Measurements from ENCODE around the gene ZBTB24.

ZBTB24 gene

GRCh38 chr6:109484122-109484521 is 1.1 kb upstream of the ZBTB24 start:
- H3K4me2 ChIP-seq (ENCODE audit: insufficient read depth, low read length), result peak overlapping the region; percentile 79
- ATAC-seq (ENCODE audit: insufficient read depth, low read depth) (no peak), DNase-seq (no peak)
- no peak overlapping the region for H3K9ac ChIP-seq (ENCODE audit: low read depth, low read length)
- H3K36me3 ChIP-seq (ENCODE audit: insufficient read depth, low read length), result peaks cover 26% of the 10 kb centered on the region
- H3K27ac ChIP-seq (ENCODE audit: low read length), result no peak overlapping the region
- peaks cover 43% of the 10 kb centered on the region for H3K4me1 ChIP-seq (ENCODE audit: insufficient read depth, low read length)
- H4K20me1 ChIP-seq (ENCODE audit: insufficient read depth, low read length), result peaks cover 15% of the 10 kb centered on the region; the same call in 1 of the 2 replicates
- H2AFZ ChIP-seq (ENCODE audit: low read depth, low read length), result peak overlapping the region; percentile 66; the same call in 1 of the 2 replicates
- peaks cover 36% of the 10 kb centered on the region for H3K79me2 ChIP-seq (ENCODE audit: insufficient read depth, low read length)
- TF ChIP-seq EZH2 (IDR thresholded peaks at IDR 0.05; ENCODE audit: borderline replicate concordance, low read depth, low read length, severe bottlenecking), result no peak
- TF ChIP-seq CTCF (IDR thresholded peaks at IDR 0.05; ENCODE audit: borderline replicate concordance, extremely low read depth, low read length, poor library complexity, severe bottlenecking), result no peak
- no peaks in the 10 kb centered on the region for H3K9me3 ChIP-seq (ENCODE audit: insufficient read depth, low read length, severe bottlenecking)
- no peaks in the 10 kb centered on the region for H3K27me3 ChIP-seq (ENCODE audit: insufficient read depth, low read length, poor library complexity)
- H3K4me3 ChIP-seq (ENCODE audit: low read depth in 1 of 2, low read length in 2 of 2), result peak overlapping the region in 1 of 2 experiments; percentile 62; a peak in 2 of 4 replicates

- H3K4me1 ChIP-seq (ENCODE audit: insufficient read depth, low read length), result peaks cover 47% of the 10 kb centered on the region
- no peak for ATAC-seq (ENCODE audit: insufficient read depth, low read depth)
- DNase-seq, result no peak
- peak overlapping the region in 1 of 2 experiments; percentile 62; a peak in 3 of 4 replicates for H3K4me3 ChIP-seq (ENCODE audit: low read depth in 1 of 2, low read length in 2 of 2)
- H4K20me1 ChIP-seq (ENCODE audit: insufficient read depth, low read length), result peaks cover 16% of the 10 kb centered on the region; the same call in 1 of the 2 replicates
- H3K9ac ChIP-seq (ENCODE audit: low read depth, low read length), result peak overlapping the region; percentile 31; the same call in 1 of the 2 replicates
- no peak overlapping the region for H3K27ac ChIP-seq (ENCODE audit: low read length)
- peaks cover 29% of the 10 kb centered on the region for H3K36me3 ChIP-seq (ENCODE audit: insufficient read depth, low read length)
- peaks cover 41% of the 10 kb centered on the region for H3K79me2 ChIP-seq (ENCODE audit: insufficient read depth, low read length)
- H3K9me3 ChIP-seq (ENCODE audit: insufficient read depth, low read length, severe bottlenecking), result no peaks in the 10 kb centered on the region
- peak overlapping the region; percentile 66 for H2AFZ ChIP-seq (ENCODE audit: low read depth, low read length)
- H3K27me3 ChIP-seq (ENCODE audit: insufficient read depth, low read length, poor library complexity), result no peaks in the 10 kb centered on the region
- H3K4me2 ChIP-seq (ENCODE audit: insufficient read depth, low read length), result peak overlapping the region; percentile 79
- no peak for TF ChIP-seq EZH2 (IDR thresholded peaks at IDR 0.05; ENCODE audit: borderline replicate concordance, low read depth, low read length, severe bottlenecking)
- TF ChIP-seq CTCF (IDR thresholded peaks at IDR 0.05; ENCODE audit: borderline replicate concordance, extremely low read depth, low read length, poor library complexity, severe bottlenecking), result no peak
Observed at GRCh38 chr6:109483735-109484057, 677 bp upstream of the ZBTB24 start.

- Histone ChIP-seq H3K27ac (ENCODE audit: low read length) (peak overlapping the region; percentile 33; the same call in 1 of the 2 replicates), H3K36me3 (ENCODE audit: insufficient read depth, low read length) (peaks cover 51% of the 10 kb centered on the region), H3K4me3 (ENCODE audit: low read depth in 1 of 2, low read length in 2 of 2) (peak overlapping the region in 1 of 2 experiments; percentile 70; a peak in 2 of 4 replicates), H4K20me1 (ENCODE audit: insufficient read depth, low read length) (peaks cover 34% of the 10 kb centered on the region; the same call in 1 of the 2 replicates), H2AFZ (ENCODE audit: low read depth, low read length) (no peak overlapping the region), H3K9ac (ENCODE audit: low read depth, low read length) (peak overlapping the region; percentile 92; the same call in 1 of the 2 replicates), H3K27me3 (ENCODE audit: insufficient read depth, low read length, poor library complexity) (no peaks in the 10 kb centered on the region), H3K4me1 (ENCODE audit: insufficient read depth, low read length) (peaks cover 72% of the 10 kb centered on the region), H3K9me3 (ENCODE audit: insufficient read depth, low read length, severe bottlenecking) (no peaks in the 10 kb centered on the region), H3K79me2 (ENCODE audit: insufficient read depth, low read length) (peaks cover 67% of the 10 kb centered on the region), H3K4me2 (ENCODE audit: insufficient read depth, low read length) (peak overlapping the region; percentile 65)
- DNase-seq (no peak), ATAC-seq (ENCODE audit: insufficient read depth, low read depth) (no peak)
- no peak for TF ChIP-seq EZH2 (IDR thresholded peaks at IDR 0.05; ENCODE audit: borderline replicate concordance, low read depth, low read length, severe bottlenecking)
- no peak for TF ChIP-seq CTCF (IDR thresholded peaks at IDR 0.05; ENCODE audit: borderline replicate concordance, extremely low read depth, low read length, poor library complexity, severe bottlenecking)
Observed at GRCh38 chr6:109480993-109481480, 2.0 kb downstream of the ZBTB24 start.
